ENCODE measurements around the gene HHIPL1.

Gene HHIPL1

GRCh38 chr14:99616832-99617800 lies 27.8 kb upstream of the HHIPL1 start:
- H3K4me1 Mint-ChIP-seq (ENCODE audit: low read depth in 2 of 2) = peaks cover 0 to 4% of the 10 kb centered on the region in 2 donors
- H3K27ac Mint-ChIP-seq = no peak overlapping the region
- no peaks in the 10 kb centered on the region for H3K36me3 Mint-ChIP-seq (ENCODE audit: insufficient read depth)
- H3K9me3 Mint-ChIP-seq = no peaks in the 10 kb centered on the region
- DNase-seq (no peak), ATAC-seq (replicated peaks) (no peak)
- H3K4me3 Mint-ChIP-seq = no peak overlapping the region
- peaks cover 16 to 38% of the 10 kb centered on the region in 2 donors for H3K27me3 Mint-ChIP-seq

GRCh38 chr14:99619835-99620834 lies 24.8 kb upstream of the HHIPL1 start:
- Mint-ChIP-seq H3K27me3 (peaks cover 41 to 69% of the 10 kb centered on the region in 2 donors), H3K4me1 (ENCODE audit: low read depth in 2 of 2) (peaks cover 0 to 4% of the 10 kb centered on the region in 2 donors), H3K36me3 (ENCODE audit: insufficient read depth) (no peaks in the 10 kb centered on the region), H3K9me3 (no peaks in the 10 kb centered on the region), H3K27ac (no peak overlapping the region), H3K4me3 (no peak overlapping the region)
- DNase-seq (no peak), ATAC-seq (replicated peaks) (no peak)

- Mint-ChIP-seq H3K9me3 (no peaks in the 10 kb centered on the region), H3K27me3 (peaks cover 41 to 74% of the 10 kb centered on the region in 2 donors), H3K27ac (no peak overlapping the region), H3K4me1 (ENCODE audit: low read depth in 2 of 2) (no peaks in the 10 kb centered on the region), H3K4me3 (no peak overlapping the region), H3K36me3 (ENCODE audit: insufficient read depth) (no peaks in the 10 kb centered on the region)
- DNase-seq (no peak), ATAC-seq (replicated peaks) (no peak)
Observed at GRCh38 chr14:99621948-99622347, 23.0 kb upstream of the HHIPL1 start.

GRCh38 chr14:99624024-99624423 lies 20.9 kb upstream of the HHIPL1 start:
- Mint-ChIP-seq H3K27me3 (peaks cover 46 to 68% of the 10 kb centered on the region in 2 donors), H3K27ac (no peak overlapping the region)

GRCh38 chr14:99624971-99625370 lies 20.0 kb upstream of the HHIPL1 start:
- H3K9me3 Mint-ChIP-seq = no peaks in the 10 kb centered on the region
- H3K36me3 Mint-ChIP-seq (ENCODE audit: insufficient read depth) = no peaks in the 10 kb centered on the region
- ATAC-seq (replicated peaks) (no peak), DNase-seq (no peak)
- peaks cover 3 to 5% of the 10 kb centered on the region in 2 donors for H3K4me1 Mint-ChIP-seq (ENCODE audit: low read depth in 2 of 2)
- peaks cover 46 to 73% of the 10 kb centered on the region in 2 donors for H3K27me3 Mint-ChIP-seq
- H3K27ac Mint-ChIP-seq = no peak overlapping the region
- H3K4me3 Mint-ChIP-seq = no peak overlapping the region

More at GRCh38 chr14:99624024-99624423, 20.9 kb upstream of the HHIPL1 start:
- Mint-ChIP-seq H3K4me1 (ENCODE audit: low read depth in 2 of 2) (peaks cover 2 to 4% of the 10 kb centered on the region in 2 donors), H3K36me3 (ENCODE audit: insufficient read depth) (no peaks in the 10 kb centered on the region), H3K4me3 (no peak overlapping the region), H3K9me3 (no peaks in the 10 kb centered on the region)
- ATAC-seq (replicated peaks) = no peak
- no peak for DNase-seq

- no peak overlapping the region for H3K27ac Mint-ChIP-seq
- H3K36me3 Mint-ChIP-seq (ENCODE audit: insufficient read depth) = no peaks in the 10 kb centered on the region
- H3K4me3 Mint-ChIP-seq = no peak overlapping the region
- peaks cover 46 to 78% of the 10 kb centered on the region in 2 donors for H3K27me3 Mint-ChIP-seq
- no peaks in the 10 kb centered on the region for H3K9me3 Mint-ChIP-seq
- ATAC-seq (replicated peaks) (no peak), DNase-seq (no peak)
- peaks cover 3 to 5% of the 10 kb centered on the region in 2 donors for H3K4me1 Mint-ChIP-seq (ENCODE audit: low read depth in 2 of 2)
Observed at GRCh38 chr14:99625476-99625875, 19.5 kb upstream of the HHIPL1 start.

- no peak for ATAC-seq (replicated peaks)
- H3K9me3 Mint-ChIP-seq = no peaks in the 10 kb centered on the region
- no peak overlapping the region for H3K4me3 Mint-ChIP-seq
- H3K36me3 Mint-ChIP-seq (ENCODE audit: insufficient read depth) = no peaks in the 10 kb centered on the region
- H3K4me1 Mint-ChIP-seq (ENCODE audit: low read depth in 2 of 2) = peaks cover 3 to 5% of the 10 kb centered on the region in 2 donors
- DNase-seq = no peak
- H3K27me3 Mint-ChIP-seq = peaks cover 46 to 80% of the 10 kb centered on the region in 2 donors
- H3K27ac Mint-ChIP-seq = no peak overlapping the region
Observed at GRCh38 chr14:99626041-99626648, 18.8 kb upstream of the HHIPL1 start.

GRCh38 chr14:99627100-99627499 lies 17.8 kb upstream of the HHIPL1 start:
- no peak for DNase-seq
- no peak for ATAC-seq (replicated peaks)
- Mint-ChIP-seq H3K27ac (no peak overlapping the region), H3K27me3 (peaks cover 44 to 81% of the 10 kb centered on the region in 2 donors), H3K4me3 (no peak overlapping the region), H3K9me3 (no peaks in the 10 kb centered on the region), H3K36me3 (ENCODE audit: insufficient read depth) (no peaks in the 10 kb centered on the region), H3K4me1 (ENCODE audit: low read depth in 2 of 2) (peaks cover 3 to 5% of the 10 kb centered on the region in 2 donors)

GRCh38 chr14:99627510-99628381 lies 17.2 kb upstream of the HHIPL1 start:
- peaks cover 37 to 81% of the 10 kb centered on the region in 2 donors for H3K27me3 Mint-ChIP-seq
- no peaks in the 10 kb centered on the region for H3K36me3 Mint-ChIP-seq (ENCODE audit: insufficient read depth)
- H3K9me3 Mint-ChIP-seq = no peaks in the 10 kb centered on the region
- DNase-seq (no peak), ATAC-seq (replicated peaks) (no peak)
- H3K4me3 Mint-ChIP-seq = no peak overlapping the region
- peaks cover 3 to 5% of the 10 kb centered on the region in 2 donors for H3K4me1 Mint-ChIP-seq (ENCODE audit: low read depth in 2 of 2)
- H3K27ac Mint-ChIP-seq = no peak overlapping the region

- no peaks in the 10 kb centered on the region for H3K9me3 Mint-ChIP-seq
- peaks cover 27 to 80% of the 10 kb centered on the region in 2 donors for H3K27me3 Mint-ChIP-seq
- H3K4me3 Mint-ChIP-seq = no peak overlapping the region
- no peak overlapping the region for H3K27ac Mint-ChIP-seq
- H3K4me1 Mint-ChIP-seq (ENCODE audit: low read depth in 2 of 2) = peaks cover 3 to 5% of the 10 kb centered on the region in 2 donors
- ATAC-seq (replicated peaks) = peak; percentile 92
- DNase-seq = peak; percentile 46 to 60 (median 58)
- no peaks in the 10 kb centered on the region for H3K36me3 Mint-ChIP-seq (ENCODE audit: insufficient read depth)
Observed at GRCh38 chr14:99628887-99629618, 15.9 kb upstream of the HHIPL1 start.

GRCh38 chr14:99630202-99630601 lies 14.7 kb upstream of the HHIPL1 start:
- DNase-seq (no peak), ATAC-seq (replicated peaks) (no peak)
- Mint-ChIP-seq H3K27me3 (peaks cover 21 to 79% of the 10 kb centered on the region in 2 donors), H3K4me3 (no peak overlapping the region), H3K36me3 (ENCODE audit: insufficient read depth) (no peaks in the 10 kb centered on the region), H3K4me1 (ENCODE audit: low read depth in 2 of 2) (peaks cover 3 to 5% of the 10 kb centered on the region in 2 donors), H3K9me3 (no peaks in the 10 kb centered on the region), H3K27ac (no peak overlapping the region)
